Activated naive CD8-positive, alpha-beta T cell treated with anti-CD3 and anti-CD28 coated beads, Interleukin-2, amount 50 U/mL, for 16 hours (primary cell): ENCODE data around the gene C2CD4A.

Experiments used
- DNase-seq: peaks from one replicate; pipeline ENCODE4 v3.0.0-alpha.2; 2020; ENCODE audit warnings: low read depth, low spot score

Gene C2CD4A

GRCh38 chr15:62059816-62060112 is 7.0 kb upstream of the C2CD4A start:
- peak; percentile 26 for DNase-seq

GRCh38 chr15:62060113-62060895 is 6.5 kb upstream of the C2CD4A start, which contains the start of gene VPS13C:
Gene VPS13C, minus strand, starts transcription at chr15:62060447. Its CDS starts 73 bp downstream, at chr15:62060374.
- DNase-seq = peak; percentile 74

GRCh38 chr15:62060896-62061280 is 5.9 kb upstream of the C2CD4A start:
- no peak for DNase-seq

GRCh38 chr15:62063825-62064635 is 2.7 kb upstream of the C2CD4A start:
- DNase-seq = no peak

- no peak for DNase-seq
Observed at GRCh38 chr15:62067448-62068044, 769 bp downstream of the C2CD4A start.

- no peak for DNase-seq
Observed at GRCh38 chr15:62068071-62068809, 1.5 kb downstream of the C2CD4A start.

- no peak for DNase-seq
Observed at GRCh38 chr15:62068810-62069167, 2.0 kb downstream of the C2CD4A start.

- no peak for DNase-seq
Observed at GRCh38 chr15:62069551-62069950, 2.8 kb downstream of the C2CD4A start.

- DNase-seq = no peak
Observed at GRCh38 chr15:62071711-62072308, 5.0 kb downstream of the C2CD4A start.

- no peak for DNase-seq
Observed at GRCh38 chr15:62075595-62076277, 9.0 kb downstream of the C2CD4A start.

- DNase-seq = no peak
Observed at GRCh38 chr15:62079594-62079993, 12.8 kb downstream of the C2CD4A start.

GRCh38 chr15:62083194-62084154 is 16.7 kb downstream of the C2CD4A start:
- DNase-seq = no peak

- no peak for DNase-seq
Observed at GRCh38 chr15:62085740-62086139, 19.0 kb downstream of the C2CD4A start.

GRCh38 chr15:62087671-62088352 is 21.0 kb downstream of the C2CD4A start:
- DNase-seq = no peak

GRCh38 chr15:62088353-62088693 is 21.5 kb downstream of the C2CD4A start:
- DNase-seq = no peak

- no peak for DNase-seq
Observed at GRCh38 chr15:62089616-62090015, 22.8 kb downstream of the C2CD4A start.

GRCh38 chr15:62090988-62091387 is 24.2 kb downstream of the C2CD4A start:
- DNase-seq = no peak

- DNase-seq = no peak
Observed at GRCh38 chr15:62093809-62094208, 27.0 kb downstream of the C2CD4A start.

- no peak for DNase-seq
Observed at GRCh38 chr15:62094388-62094787, 27.6 kb downstream of the C2CD4A start.
